ENCODE measurements around the gene HAPLN3. TPM values are rescaled to one million over a fixed set of nuclear protein-coding genes. Genes with fewer than 3 reads are reported as not detected.

The HAPLN3 gene
- polyA plus RNA-seq, 1 of the 3 experiments (the other 2 are of a cell fraction), result 9.7 TPM

GRCh38 chr15:88880944-88881740, 14.2 kb downstream of the HAPLN3 start:
- TF ChIP-seq SIN3A (IDR thresholded peaks at IDR 0.05; ENCODE audit: borderline replicate concordance, low read depth, low read length), result no peak
- TF ChIP-seq TCF12 (IDR thresholded peaks at IDR 0.05), result no peak
- no peak for TF ChIP-seq ZBTB33 (IDR thresholded peaks at IDR 0.05; ENCODE audit: borderline replicate concordance, low read depth)
- no peak for TF ChIP-seq PBX3 (IDR thresholded peaks at IDR 0.05)
- TF ChIP-seq MXI1 (IDR thresholded peaks at IDR 0.05; ENCODE audit: low read depth, low read length), result no peak
- TF ChIP-seq MEF2A (IDR thresholded peaks at IDR 0.05; ENCODE audit: borderline replicate concordance, low read depth), result no peak
- no peak for TF ChIP-seq EZH2phosphoT487 (IDR thresholded peaks at IDR 0.05; ENCODE audit: borderline replicate concordance, low read depth)
- TF ChIP-seq, protein P1, sequence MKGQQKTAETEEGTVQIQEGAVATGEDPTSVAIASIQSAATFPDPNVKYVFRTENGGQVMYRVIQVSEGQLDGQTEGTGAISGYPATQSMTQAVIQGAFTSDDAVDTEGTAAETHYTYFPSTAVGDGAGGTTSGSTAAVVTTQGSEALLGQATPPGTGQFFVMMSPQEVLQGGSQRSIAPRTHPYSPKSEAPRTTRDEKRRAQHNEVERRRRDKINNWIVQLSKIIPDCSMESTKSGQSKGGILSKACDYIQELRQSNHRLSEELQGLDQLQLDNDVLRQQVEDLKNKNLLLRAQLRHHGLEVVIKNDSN (IDR thresholded peaks at IDR 0.05; ENCODE audit: borderline replicate concordance, low read depth), result no peak
- TF ChIP-seq POLR2AphosphoS5 (IDR thresholded peaks at IDR 0.05; ENCODE audit: low read depth, low read length), result no peak

DNA sequence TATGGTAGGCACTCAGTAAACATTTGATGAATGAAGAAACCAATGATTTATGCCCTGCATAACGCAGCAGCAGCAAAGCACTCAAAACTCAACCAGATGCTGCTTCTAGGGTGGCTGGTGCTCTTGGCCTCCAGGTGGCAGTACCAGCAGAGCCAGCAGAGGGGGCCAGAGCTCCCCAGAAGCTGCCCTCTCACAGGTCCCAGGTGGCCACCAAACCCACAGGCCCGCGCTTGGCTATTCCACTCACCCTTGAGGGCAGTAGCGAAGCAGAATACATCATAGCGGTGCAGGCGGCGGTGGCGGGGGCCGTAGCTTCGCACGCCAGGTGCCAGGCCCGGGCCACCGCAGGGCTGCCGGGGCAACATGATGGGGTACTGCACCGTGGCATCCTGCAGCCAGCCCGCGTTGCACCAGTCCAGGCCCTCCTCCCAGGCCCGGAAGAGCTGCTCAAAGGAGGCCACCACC, 16.6 kb downstream of the HAPLN3 start:
- no peaks in the 10 kb centered on the region for H3K79me2 ChIP-seq (ENCODE audit: insufficient read depth)
- POLR2A ChIA-PET, result no interaction called here
- H3K27ac ChIP-seq (ENCODE audit: low read depth in 2 of 2, low read length in 1 of 2), result no peak overlapping the region
- H3F3A ChIP-seq (replicated peaks; ENCODE audit: insufficient read depth), result no peaks in the 10 kb centered on the region
- H4K20me1 ChIP-seq (ENCODE audit: insufficient read depth), result no peaks in the 10 kb centered on the region
- TF ChIP-seq SIN3A (IDR thresholded peaks at IDR 0.05; ENCODE audit: borderline replicate concordance, low read depth, low read length) (no peak), RXRA (IDR thresholded peaks at IDR 0.05; ENCODE audit: borderline replicate concordance, low read depth) (no peak), GABPA (IDR thresholded peaks at IDR 0.05; ENCODE audit: low read depth) (no peak), RAD21 (IDR thresholded peaks at IDR 0.05; ENCODE audit: low read length) (peak; percentile 66), IRF3 (IDR thresholded peaks at IDR 0.05; ENCODE audit: low read depth, low read length) (no peak), SMC3 (IDR thresholded peaks at IDR 0.05; ENCODE audit: low read depth, low read length) (peak; percentile 48), RFX5 (IDR thresholded peaks at IDR 0.05; ENCODE audit: low read length) (no peak), TCF12 (IDR thresholded peaks at IDR 0.05) (no peak)
- TF ChIP-seq, protein P2, sequence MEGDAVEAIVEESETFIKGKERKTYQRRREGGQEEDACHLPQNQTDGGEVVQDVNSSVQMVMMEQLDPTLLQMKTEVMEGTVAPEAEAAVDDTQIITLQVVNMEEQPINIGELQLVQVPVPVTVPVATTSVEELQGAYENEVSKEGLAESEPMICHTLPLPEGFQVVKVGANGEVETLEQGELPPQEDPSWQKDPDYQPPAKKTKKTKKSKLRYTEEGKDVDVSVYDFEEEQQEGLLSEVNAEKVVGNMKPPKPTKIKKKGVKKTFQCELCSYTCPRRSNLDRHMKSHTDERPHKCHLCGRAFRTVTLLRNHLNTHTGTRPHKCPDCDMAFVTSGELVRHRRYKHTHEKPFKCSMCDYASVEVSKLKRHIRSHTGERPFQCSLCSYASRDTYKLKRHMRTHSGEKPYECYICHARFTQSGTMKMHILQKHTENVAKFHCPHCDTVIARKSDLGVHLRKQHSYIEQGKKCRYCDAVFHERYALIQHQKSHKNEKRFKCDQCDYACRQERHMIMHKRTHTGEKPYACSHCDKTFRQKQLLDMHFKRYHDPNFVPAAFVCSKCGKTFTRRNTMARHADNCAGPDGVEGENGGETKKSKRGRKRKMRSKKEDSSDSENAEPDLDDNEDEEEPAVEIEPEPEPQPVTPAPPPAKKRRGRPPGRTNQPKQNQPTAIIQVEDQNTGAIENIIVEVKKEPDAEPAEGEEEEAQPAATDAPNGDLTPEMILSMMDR (IDR thresholded peaks at IDR 0.05), result peak; percentile 73
- WGBS (ENCODE audit: low lambda C conversion rate), result 75% methylated on average over 5 of the region's 18 CpGs
- CTCF ChIA-PET, result interaction anchor here (0.6 to 2.5 kb wide), 24 partner anchors 8 to 394 kb away, joined by 3 to 18 read pairs (median 4); partner anchors contain the start of gene HAPLN3
- H3K9me3 ChIP-seq, result no peaks in the 10 kb centered on the region
- H3K9ac ChIP-seq, result no peak overlapping the region
- no peaks in the 10 kb centered on the region; the same call in 1 of the 2 replicates for H3K27me3 ChIP-seq (ENCODE audit: insufficient read depth)
- no peaks in the 10 kb centered on the region for H3K36me3 ChIP-seq (replicated peaks in 1 of 2; ENCODE audit: control insufficient read depth in 1 of 2, insufficient read depth in 2 of 2, low read length in 1 of 2)
- no peak overlapping the region for H3K4me3 ChIP-seq (ENCODE audit: low read depth in 2 of 2, low read length in 1 of 2)
- no peaks in the 10 kb centered on the region for H3K4me1 ChIP-seq (ENCODE audit: control insufficient read depth in 1 of 2, insufficient read depth in 2 of 2, low read depth in 1 of 2, low read length in 1 of 2)
- no peak overlapping the region for H2AFZ ChIP-seq (ENCODE audit: low read depth)
- no peak overlapping the region for H3K4me2 ChIP-seq
- DNase-seq, result peak; percentile 85
- no peaks in the 10 kb centered on the region for H3K9me2 ChIP-seq

More at GRCh38 chr15:88880944-88881740, 14.2 kb downstream of the HAPLN3 start:
- DNase-seq, result no peak
- no peaks in the 10 kb centered on the region for H3K4me1 ChIP-seq (ENCODE audit: control insufficient read depth in 1 of 2, insufficient read depth in 2 of 2, low read depth in 1 of 2, low read length in 1 of 2)
- no peak overlapping the region for H3K4me3 ChIP-seq (ENCODE audit: low read depth in 2 of 2, low read length in 1 of 2)
- ChIA-PET POLR2A (no interaction called here), CTCF (interaction anchor here (0.6 to 1.4 kb wide), 7 partner anchors 10 to 227 kb away, joined by 3 to 7 read pairs (median 3); no protein-coding TSS in a partner anchor)
- no peak overlapping the region for H2AFZ ChIP-seq (ENCODE audit: low read depth)
- H3K79me2 ChIP-seq (ENCODE audit: insufficient read depth), result no peaks in the 10 kb centered on the region
- WGBS (ENCODE audit: low lambda C conversion rate), result 90% methylated on average over 31 of the region's 31 CpGs
- no peak overlapping the region for H3K27ac ChIP-seq (ENCODE audit: low read depth in 2 of 2, low read length in 1 of 2)
- no peaks in the 10 kb centered on the region for H4K20me1 ChIP-seq (ENCODE audit: insufficient read depth)
- no peaks in the 10 kb centered on the region for H3K27me3 ChIP-seq (ENCODE audit: insufficient read depth)
- H3F3A ChIP-seq (replicated peaks; ENCODE audit: insufficient read depth), result no peaks in the 10 kb centered on the region
- no peak overlapping the region for H3K9ac ChIP-seq
- H3K36me3 ChIP-seq (replicated peaks in 1 of 2; ENCODE audit: control insufficient read depth in 1 of 2, insufficient read depth in 2 of 2, low read length in 1 of 2), result no peaks in the 10 kb centered on the region
- no peak overlapping the region for H3K4me2 ChIP-seq
- no peaks in the 10 kb centered on the region for H3K9me2 ChIP-seq
- no peaks in the 10 kb centered on the region for H3K9me3 ChIP-seq

Measured in SK-N-SH (cell line).